ENCODE data around the gene CD4. TPM values are rescaled to one million over a fixed set of nuclear protein-coding genes. Genes with fewer than 3 reads are reported as not detected.
A peak's percentile ranks its signal among the peaks of the same experiment; 100 is the strongest.

CD4 gene
- total RNA-seq, 4 donors from 2014 or later = 1.00 to 7.9 (median 2.8) TPM

DNA sequence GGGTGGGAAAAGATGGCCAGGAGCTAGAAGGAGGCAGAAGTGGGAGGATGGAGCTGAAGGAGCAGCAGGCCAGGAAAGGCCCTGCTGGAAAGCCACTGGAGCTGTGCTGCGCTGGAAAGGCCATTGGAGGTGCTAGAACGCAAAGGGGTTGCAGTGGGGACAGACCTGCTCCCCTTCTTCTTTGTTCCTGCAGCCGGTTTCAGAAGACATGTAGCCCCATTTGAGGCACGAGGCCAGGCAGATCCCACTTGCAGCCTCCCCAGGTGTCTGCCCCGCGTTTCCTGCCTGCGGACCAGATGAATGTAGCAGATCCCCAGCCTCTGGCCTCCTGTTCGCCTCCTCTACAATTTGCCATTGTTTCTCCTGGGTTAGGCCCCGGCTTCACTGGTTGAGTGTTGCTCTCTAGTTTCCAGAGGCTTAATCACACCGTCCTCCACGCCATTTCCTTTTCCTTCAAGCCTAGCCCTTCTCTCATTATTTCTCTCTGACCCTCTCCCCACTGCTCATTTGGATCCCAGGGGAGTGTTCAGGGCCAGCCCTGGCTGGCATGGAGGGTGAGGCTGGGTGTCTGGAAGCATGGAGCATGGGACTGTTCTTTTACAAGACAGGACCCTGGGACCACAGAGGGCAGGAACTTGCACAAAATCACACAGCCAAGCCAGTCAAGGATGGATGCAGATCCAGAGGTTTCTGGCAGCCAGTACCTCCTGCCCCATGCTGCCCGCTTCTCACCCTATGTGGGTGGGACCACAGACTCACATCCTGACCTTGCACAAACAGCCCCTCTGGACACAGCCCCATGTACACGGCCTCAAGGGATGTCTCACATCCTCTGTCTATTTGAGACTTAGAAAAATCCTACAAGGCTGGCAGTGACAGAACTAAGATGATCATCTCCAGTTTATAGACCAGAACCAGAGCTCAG, 30.0 kb downstream of the CD4 start:
- no peak for DNase-seq
- TF ChIP-seq, protein P1, sequence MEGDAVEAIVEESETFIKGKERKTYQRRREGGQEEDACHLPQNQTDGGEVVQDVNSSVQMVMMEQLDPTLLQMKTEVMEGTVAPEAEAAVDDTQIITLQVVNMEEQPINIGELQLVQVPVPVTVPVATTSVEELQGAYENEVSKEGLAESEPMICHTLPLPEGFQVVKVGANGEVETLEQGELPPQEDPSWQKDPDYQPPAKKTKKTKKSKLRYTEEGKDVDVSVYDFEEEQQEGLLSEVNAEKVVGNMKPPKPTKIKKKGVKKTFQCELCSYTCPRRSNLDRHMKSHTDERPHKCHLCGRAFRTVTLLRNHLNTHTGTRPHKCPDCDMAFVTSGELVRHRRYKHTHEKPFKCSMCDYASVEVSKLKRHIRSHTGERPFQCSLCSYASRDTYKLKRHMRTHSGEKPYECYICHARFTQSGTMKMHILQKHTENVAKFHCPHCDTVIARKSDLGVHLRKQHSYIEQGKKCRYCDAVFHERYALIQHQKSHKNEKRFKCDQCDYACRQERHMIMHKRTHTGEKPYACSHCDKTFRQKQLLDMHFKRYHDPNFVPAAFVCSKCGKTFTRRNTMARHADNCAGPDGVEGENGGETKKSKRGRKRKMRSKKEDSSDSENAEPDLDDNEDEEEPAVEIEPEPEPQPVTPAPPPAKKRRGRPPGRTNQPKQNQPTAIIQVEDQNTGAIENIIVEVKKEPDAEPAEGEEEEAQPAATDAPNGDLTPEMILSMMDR (IDR thresholded peaks at IDR 0.05) = no peak
- TF ChIP-seq POLR2A (IDR thresholded peaks at IDR 0.05) = no peak
- Histone ChIP-seq H3K27me3 (peaks cover 23% of the 10 kb centered on the region), H3K27ac (no peak overlapping the region), H3K4me1 (peaks cover 5 to 15% (median 11%) of the 10 kb centered on the region in 4 donors), H3K9me3 (no peaks in the 10 kb centered on the region), H3K4me3 (no peak overlapping the region), H3K36me3 (no peaks in the 10 kb centered on the region)
- in situ Hi-C loops (cut with MboI; ENCODE audit: low pct_ligation_motif_present in 1 of 4, low pct_unique_long_range_greater_than_20kb in 1 of 4, low sequenced_read_pairs in 3 of 4) (loop anchor here in 1 of 4 donors (10.0 kb wide), 1 partner anchor 75 kb away; no protein-coding TSS in a partner anchor), intact Hi-C loops (cut with DNase I; ENCODE audit: low total_unique reads) (no loop called here)
- WGBS, 2 donors (ENCODE audit: low coverage in 1 of 2) = 81 to 100% methylated on average over 4 to 13 of the region's 13 CpGs

- intact Hi-C loops (cut with DNase I; ENCODE audit: low total_unique reads) (no loop called here), in situ Hi-C loops (cut with MboI; ENCODE audit: low pct_ligation_motif_present in 1 of 4, low pct_unique_long_range_greater_than_20kb in 1 of 4, low sequenced_read_pairs in 3 of 4) (loop anchor here in 1 of 4 donors (10.0 kb wide), 1 partner anchor 75 kb away; no protein-coding TSS in a partner anchor)
- H3K4me1 ChIP-seq = peaks cover 5 to 17% (median 11%) of the 10 kb centered on the region in 4 donors
- no peaks in the 10 kb centered on the region for H3K9me3 ChIP-seq
- peaks cover 31% of the 10 kb centered on the region for H3K27me3 ChIP-seq
- no peaks in the 10 kb centered on the region for H3K36me3 ChIP-seq
- TF ChIP-seq EP300 (IDR thresholded peaks at IDR 0.05; ENCODE audit: low read depth) (no peak), POLR2A (IDR thresholded peaks at IDR 0.05) (no peak), POLR2AphosphoS5 (IDR thresholded peaks at IDR 0.05) (no peak)
- TF ChIP-seq, protein P1 (IDR thresholded peaks at IDR 0.05) = no peak
- no peak for DNase-seq
- H3K4me3 ChIP-seq = no peak overlapping the region
- WGBS, 2 donors (ENCODE audit: low coverage in 1 of 2) = 71 to 90% methylated on average over 4 to 5 of the region's 5 CpGs
- no peak overlapping the region for H3K27ac ChIP-seq
These were observed 30.8 kb downstream of the CD4 start for GRCh38 chr12:6820166-6820565.

DNA sequence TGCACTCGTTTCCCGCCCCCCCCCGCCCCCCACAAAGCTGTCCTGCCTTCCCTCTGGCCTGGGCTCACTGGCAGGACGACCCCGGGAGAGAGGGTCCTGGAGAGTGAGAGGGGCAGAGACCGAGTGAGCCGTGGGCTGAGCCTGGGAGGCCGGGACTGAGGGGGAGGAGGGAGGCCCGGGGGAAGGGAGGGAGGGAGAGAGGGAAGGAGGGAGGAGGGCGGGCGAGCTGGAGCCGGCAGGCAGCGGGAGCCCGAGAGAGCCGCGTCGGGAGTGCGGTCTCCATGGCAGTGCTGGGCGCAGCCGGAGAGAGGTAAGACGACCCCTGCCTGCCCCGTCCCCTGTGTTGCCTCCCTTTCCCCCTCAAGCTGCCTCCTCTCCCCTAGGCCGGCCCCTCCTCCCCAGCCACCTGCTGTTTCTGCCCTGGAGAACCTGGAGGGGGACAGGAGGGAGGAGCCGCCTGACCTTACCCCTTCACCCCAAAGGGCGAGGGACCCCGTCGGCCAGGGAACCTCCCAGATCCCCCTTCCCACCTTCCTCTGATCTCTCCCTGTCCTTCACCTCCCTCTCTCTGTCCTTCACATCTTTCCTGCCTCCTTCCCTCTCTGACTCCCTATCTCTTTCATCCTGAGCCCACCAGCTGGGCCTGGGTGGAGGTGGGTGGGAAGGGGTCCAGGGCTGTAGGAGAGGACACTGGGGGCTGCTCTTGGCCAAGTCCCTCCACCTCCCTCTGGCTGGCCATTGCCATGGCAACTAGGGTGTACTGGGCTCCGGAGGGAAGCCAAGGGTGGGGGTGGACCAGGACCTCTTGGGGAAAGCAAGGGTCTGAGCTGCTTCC, 32.5 kb downstream of the CD4 start, which contains the start of gene GPR162:
GPR162 (plus strand) TSS at position 231 of the 835 bp plus-strand sequence. CDS start 2,078 bp downstream, outside the sequence.
- intact Hi-C loops (cut with DNase I; ENCODE audit: low total_unique reads) = no loop called here
- Histone ChIP-seq H3K27ac (peak within 1 kb of the TSS; percentile 48 to 77 (median 64)), H3K36me3 (no peaks in the 10 kb centered on the region), H3K4me3 (peak within 1 kb of the TSS; percentile 24 to 50 (median 34)), H3K9me3 (no peaks in the 10 kb centered on the region), H3K27me3 (peaks cover 33% of the 10 kb centered on the region), H3K4me1 (peaks cover 7 to 20% (median 12%) of the 10 kb centered on the region in 4 donors)
- TF ChIP-seq, protein P1 (IDR thresholded peaks at IDR 0.05) = no peak
- TF ChIP-seq POLR2A (IDR thresholded peaks at IDR 0.05) (no peak), EP300 (IDR thresholded peaks at IDR 0.05; ENCODE audit: low read depth) (no peak), POLR2AphosphoS5 (IDR thresholded peaks at IDR 0.05) (no peak)
- 2% methylated on average over 25 of the region's 28 CpGs; no CpG with 5 or more reads in 1 of the 2 donors for WGBS, 2 donors (ENCODE audit: low coverage in 1 of 2)
- in situ Hi-C loops (cut with MboI; ENCODE audit: low pct_ligation_motif_present in 1 of 4, low pct_unique_long_range_greater_than_20kb in 1 of 4, low sequenced_read_pairs in 3 of 4) = loop anchor here in 1 of 4 donors (10.0 kb wide), 1 partner anchor 77 kb away; no protein-coding TSS in a partner anchor
- peak; percentile 48 for DNase-seq
